Astrocyte (in vitro differentiated cells and primary cell): ENCODE measurements around the gene THEM5. TPM values are rescaled to one million over a fixed set of nuclear protein-coding genes. Genes with fewer than 3 reads are reported as not detected.

Source experiments
- DNase-seq: peaks from one replicate; pipeline ENCODE4 v3.0.0-alpha.2; 2010; ENCODE audit warnings: low read depth
- FAIRE-seq: peaks from 2 replicates; lab custom pipeline; 2011; peaks lifted over from hg19 to GRCh38; lab: Jason Lieb, UNC
- H2AFZ ChIP-seq: 2 replicates; pipeline ENCODE4 v1.6.0; 2012; ENCODE audit warnings: low read depth, low read length, inconsistent platforms
- H3K27ac ChIP-seq: 2 replicates; pipeline ENCODE4 v1.5.1; 2011; ENCODE audit warnings: low read depth, low read length, inconsistent platforms
- H3K27me3 ChIP-seq: 2 replicates; pipeline ENCODE4 v1.6.0; 2011; ENCODE audit warnings: low read length, inconsistent platforms; ENCODE audit not compliant: insufficient read depth
- H3K36me3 ChIP-seq: 2 replicates; pipeline ENCODE4 v1.5.1; 2011; ENCODE audit warnings: low read length, inconsistent platforms; ENCODE audit not compliant: insufficient read depth
- H3K4me1 ChIP-seq: 2 replicates; pipeline ENCODE4 v1.5.1; 2011; ENCODE audit warnings: low read length, inconsistent platforms; ENCODE audit not compliant: insufficient read depth
- H3K4me2 ChIP-seq: 2 replicates; pipeline ENCODE4 v1.6.0; 2012; ENCODE audit warnings: low read length, inconsistent platforms
- H3K4me3 ChIP-seq: 2 replicates; pipeline ENCODE4 v1.5.1; 2011; ENCODE audit warnings: low read depth, mild to moderate bottlenecking, low read length, inconsistent platforms; ENCODE audit not compliant: insufficient read depth
- H3K79me2 ChIP-seq: 2 replicates; pipeline ENCODE4 v1.6.0; 2012; ENCODE audit warnings: mild to moderate bottlenecking, low read length, inconsistent platforms; ENCODE audit not compliant: insufficient read depth
- H3K9ac ChIP-seq: 2 replicates; pipeline ENCODE4 v1.6.0; 2012; ENCODE audit warnings: mild to moderate bottlenecking, low read length, inconsistent platforms
- H3K9me3 ChIP-seq: 2 replicates; pipeline ENCODE4 v1.5.1; 2012; ENCODE audit warnings: low read depth, mild to moderate bottlenecking, low read length, inconsistent platforms; ENCODE audit not compliant: insufficient read depth
- H4K20me1 ChIP-seq: 2 replicates; pipeline ENCODE4 v1.6.0; 2012; ENCODE audit warnings: low read length, inconsistent platforms; ENCODE audit not compliant: insufficient read depth
- H3K27ac Mint-ChIP-seq: one replicate; pipeline ENCODE4 v1.8.0; 2021; ENCODE audit warnings: mild to moderate bottlenecking, mixed read lengths; ENCODE audit not compliant: unreplicated experiment
- H3K27me3 Mint-ChIP-seq: one replicate; pipeline ENCODE4 v1.8.0; 2021; ENCODE audit warnings: low read depth, mixed read lengths; ENCODE audit not compliant: unreplicated experiment
- H3K36me3 Mint-ChIP-seq: one replicate; pipeline ENCODE4 v1.8.0; 2021; ENCODE audit warnings: low read depth, mixed read lengths; ENCODE audit not compliant: unreplicated experiment
- H3K4me1 Mint-ChIP-seq: one replicate; pipeline ENCODE4 v1.8.0; 2021; ENCODE audit warnings: low read depth, mixed read lengths; ENCODE audit not compliant: unreplicated experiment
- H3K4me3 Mint-ChIP-seq: one replicate; pipeline ENCODE4 v1.8.0; 2021; ENCODE audit warnings: mild to moderate bottlenecking, moderate library complexity, mixed read lengths; ENCODE audit not compliant: unreplicated experiment
- H3K9me3 Mint-ChIP-seq: one replicate; pipeline ENCODE4 v1.8.0; 2021; ENCODE audit warnings: mild to moderate bottlenecking, mixed read lengths; ENCODE audit not compliant: unreplicated experiment
- EZH2 ChIP-seq: IDR thresholded peaks from 2 replicates; pipeline ENCODE4 v1.6.1; 2012; ENCODE audit warnings: mild to moderate bottlenecking, low read length, inconsistent platforms; ENCODE audit not compliant: insufficient read depth
- total RNA-seq: library from RNA; stranded (reverse); gene quantifications from 2 replicates; pipeline ENCODE4 v1.2.1, GENCODE V29; 2021
- TF ChIP-seq, protein P1 (sequence below): IDR thresholded peaks from 2 replicates; pipeline ENCODE4 v1.5.1; 2011; ENCODE audit warnings: low read depth, mild to moderate bottlenecking, inconsistent platforms, low read length, moderate library complexity; ENCODE audit not compliant: insufficient read depth

THEM5 gene
- total RNA-seq, 1 donor from 2014 or later: not detected

DNA sequence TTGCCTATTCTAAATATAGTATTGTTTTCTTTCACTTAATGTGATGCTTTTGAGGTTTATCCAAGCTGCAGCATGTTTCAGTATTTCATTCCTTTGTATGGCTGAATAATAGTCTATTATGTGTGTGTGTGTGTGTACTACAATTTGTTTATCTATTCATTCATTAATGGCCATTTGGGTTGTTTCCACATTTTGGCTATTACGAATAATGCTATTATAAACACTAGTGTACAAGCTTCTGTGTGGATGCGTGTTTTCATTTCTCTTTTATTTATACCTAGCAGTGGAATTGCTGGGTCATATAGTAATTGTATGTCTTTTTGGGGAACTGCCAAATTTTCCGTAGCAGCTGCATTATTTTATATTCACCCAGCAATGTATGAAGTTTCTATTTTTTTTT, 15.0 kb upstream of the THEM5 start:
- Mint-ChIP-seq H3K4me1 (peaks cover 6% of the 10 kb centered on the region), H3K9me3 (no peaks in the 10 kb centered on the region), H3K27ac (no peak overlapping the region), H3K36me3 (peaks cover 4% of the 10 kb centered on the region), H3K4me3 (no peak overlapping the region), H3K27me3 (peaks cover 4% of the 10 kb centered on the region)
- Histone ChIP-seq H3K79me2 (no peaks in the 10 kb centered on the region), H3K9ac (no peak overlapping the region), H3K9me3 (no peaks in the 10 kb centered on the region), H3K4me1 (no peaks in the 10 kb centered on the region), H2AFZ (no peak overlapping the region), H3K27ac (no peak overlapping the region), H3K27me3 (no peaks in the 10 kb centered on the region), H4K20me1 (no peaks in the 10 kb centered on the region), H3K36me3 (no peaks in the 10 kb centered on the region), H3K4me3 (no peak overlapping the region), H3K4me2 (no peak overlapping the region)
- no peak for DNase-seq
- FAIRE-seq: no peak
- TF ChIP-seq, protein P1, sequence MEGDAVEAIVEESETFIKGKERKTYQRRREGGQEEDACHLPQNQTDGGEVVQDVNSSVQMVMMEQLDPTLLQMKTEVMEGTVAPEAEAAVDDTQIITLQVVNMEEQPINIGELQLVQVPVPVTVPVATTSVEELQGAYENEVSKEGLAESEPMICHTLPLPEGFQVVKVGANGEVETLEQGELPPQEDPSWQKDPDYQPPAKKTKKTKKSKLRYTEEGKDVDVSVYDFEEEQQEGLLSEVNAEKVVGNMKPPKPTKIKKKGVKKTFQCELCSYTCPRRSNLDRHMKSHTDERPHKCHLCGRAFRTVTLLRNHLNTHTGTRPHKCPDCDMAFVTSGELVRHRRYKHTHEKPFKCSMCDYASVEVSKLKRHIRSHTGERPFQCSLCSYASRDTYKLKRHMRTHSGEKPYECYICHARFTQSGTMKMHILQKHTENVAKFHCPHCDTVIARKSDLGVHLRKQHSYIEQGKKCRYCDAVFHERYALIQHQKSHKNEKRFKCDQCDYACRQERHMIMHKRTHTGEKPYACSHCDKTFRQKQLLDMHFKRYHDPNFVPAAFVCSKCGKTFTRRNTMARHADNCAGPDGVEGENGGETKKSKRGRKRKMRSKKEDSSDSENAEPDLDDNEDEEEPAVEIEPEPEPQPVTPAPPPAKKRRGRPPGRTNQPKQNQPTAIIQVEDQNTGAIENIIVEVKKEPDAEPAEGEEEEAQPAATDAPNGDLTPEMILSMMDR: no peak
- TF ChIP-seq EZH2: no peak

DNA sequence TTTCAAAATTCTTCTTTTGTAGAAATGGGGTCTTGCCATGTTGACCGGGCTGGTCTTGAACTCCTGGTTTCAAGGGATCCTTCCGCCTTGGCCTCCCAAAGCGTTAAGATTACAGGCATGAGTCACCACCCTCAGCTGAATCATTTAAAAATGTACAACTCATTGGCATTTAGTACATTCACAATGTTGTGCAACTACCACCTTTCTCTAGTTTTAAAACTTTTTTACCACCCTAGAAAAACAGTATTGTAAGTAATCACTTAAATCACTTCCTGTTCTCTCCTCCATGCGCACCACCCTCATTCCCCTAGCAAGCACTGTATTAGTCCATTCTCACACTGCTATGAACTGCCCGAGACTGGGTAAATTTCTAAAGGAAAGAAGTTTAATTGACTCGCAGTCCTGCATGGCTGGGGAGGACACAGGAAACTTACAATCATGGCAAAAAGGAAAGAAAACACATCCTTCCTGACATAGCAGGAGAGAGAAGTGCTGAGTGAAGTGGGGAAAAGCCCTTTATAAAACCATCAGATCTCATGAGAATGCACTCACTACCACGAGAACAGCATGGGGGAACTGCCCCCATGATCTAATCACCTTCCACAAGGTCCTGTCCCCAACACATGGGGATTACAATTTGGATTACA, 14.4 kb upstream of the THEM5 start:
- no peaks in the 10 kb centered on the region for H3K9me3 Mint-ChIP-seq
- H3K27me3 ChIP-seq: no peaks in the 10 kb centered on the region
- no peak overlapping the region for H3K4me2 ChIP-seq
- no peak overlapping the region for H2AFZ ChIP-seq
- H3K9ac ChIP-seq: no peak overlapping the region
- H3K4me1 Mint-ChIP-seq: peaks cover 7% of the 10 kb centered on the region
- H3K9me3 ChIP-seq: no peaks in the 10 kb centered on the region
- H3K4me3 Mint-ChIP-seq: no peak overlapping the region
- H3K79me2 ChIP-seq: no peaks in the 10 kb centered on the region
- H3K36me3 Mint-ChIP-seq: peaks cover 4% of the 10 kb centered on the region
- no peaks in the 10 kb centered on the region for H3K4me1 ChIP-seq
- no peak for TF ChIP-seq EZH2
- TF ChIP-seq, protein P1: no peak
- H3K27me3 Mint-ChIP-seq: peaks cover 4% of the 10 kb centered on the region
- H3K4me3 ChIP-seq: no peak overlapping the region
- DNase-seq: peak; percentile 39
- no peak for FAIRE-seq
- no peaks in the 10 kb centered on the region for H4K20me1 ChIP-seq
- H3K27ac ChIP-seq: no peak overlapping the region
- H3K27ac Mint-ChIP-seq: no peak overlapping the region
- H3K36me3 ChIP-seq: no peaks in the 10 kb centered on the region

DNA sequence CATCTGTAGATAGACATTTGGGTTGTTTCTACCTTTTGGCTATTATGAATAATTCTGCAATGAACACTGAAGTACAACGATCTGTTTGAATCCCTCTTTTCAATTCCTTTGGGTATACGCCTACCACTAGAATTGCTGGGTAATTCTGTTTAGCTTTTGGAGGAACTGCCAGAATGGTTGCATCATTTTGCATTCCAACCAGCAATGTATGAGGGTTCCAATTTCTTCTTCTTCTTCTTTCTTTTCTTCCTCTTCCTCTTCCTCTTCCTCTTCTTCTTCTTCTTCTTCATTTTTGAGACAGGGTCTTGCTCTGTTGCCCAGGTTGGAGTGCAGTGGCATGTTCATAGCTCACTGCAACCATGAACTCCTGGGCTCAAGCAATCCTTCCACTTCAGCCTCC, 13.8 kb upstream of the THEM5 start:
- Histone ChIP-seq H3K79me2 (no peaks in the 10 kb centered on the region), H3K4me2 (no peak overlapping the region), H3K4me1 (no peaks in the 10 kb centered on the region), H3K9me3 (no peaks in the 10 kb centered on the region), H3K27ac (no peak overlapping the region), H3K9ac (no peak overlapping the region), H2AFZ (no peak overlapping the region), H4K20me1 (no peaks in the 10 kb centered on the region), H3K27me3 (no peaks in the 10 kb centered on the region), H3K36me3 (no peaks in the 10 kb centered on the region), H3K4me3 (no peak overlapping the region)
- H3K36me3 Mint-ChIP-seq: peaks cover 3% of the 10 kb centered on the region
- FAIRE-seq (no peak), DNase-seq (no peak)
- H3K27me3 Mint-ChIP-seq: peaks cover 4% of the 10 kb centered on the region
- H3K4me3 Mint-ChIP-seq: no peak overlapping the region
- no peak for TF ChIP-seq EZH2
- H3K4me1 Mint-ChIP-seq: peaks cover 13% of the 10 kb centered on the region
- H3K9me3 Mint-ChIP-seq: no peaks in the 10 kb centered on the region
- no peak overlapping the region for H3K27ac Mint-ChIP-seq
